Measurements from ENCODE around the gene RPL18A.
A peak's percentile ranks its signal among the peaks of the same experiment; 100 is the strongest.

The RPL18A gene

DNA sequence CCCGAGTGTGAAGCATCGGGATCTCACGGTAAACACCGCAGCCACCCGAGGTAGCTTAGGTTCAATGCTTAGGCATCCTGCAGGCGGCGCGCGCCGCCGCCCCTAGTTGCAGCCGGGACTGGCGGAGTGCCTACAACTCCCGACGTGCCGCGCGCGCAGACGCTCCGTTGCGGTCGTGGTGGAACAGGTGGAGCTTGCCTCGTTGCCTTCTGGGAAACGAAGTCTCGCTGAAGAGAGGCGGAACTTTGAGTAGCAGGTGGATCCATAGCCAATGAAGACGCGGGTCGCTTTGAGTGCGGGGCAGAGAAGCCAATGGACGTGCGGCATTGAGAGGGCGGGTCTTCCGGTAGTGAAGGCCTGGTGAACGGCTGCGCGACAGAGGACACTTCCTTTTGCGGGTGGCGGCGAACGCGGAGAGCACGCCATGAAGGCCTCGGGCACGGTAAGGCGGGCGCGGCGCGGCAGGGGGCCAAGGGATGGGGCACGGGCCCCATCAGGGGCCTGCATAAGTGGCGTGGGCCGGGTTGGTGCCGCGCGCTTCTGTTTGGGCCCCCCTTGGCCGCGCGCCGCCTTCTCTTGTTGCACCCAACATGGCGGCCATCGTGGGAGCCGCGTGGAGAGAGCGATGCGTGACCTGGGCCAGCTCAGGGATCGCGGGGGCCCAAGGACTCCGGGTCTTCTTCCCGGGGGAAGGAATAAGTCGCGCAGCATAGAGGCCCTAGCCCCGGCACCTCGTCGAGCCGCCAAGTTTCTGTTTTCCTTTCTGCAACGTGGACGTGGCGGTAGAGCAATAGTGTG, at the start of gene RPL18A:
TSS of gene RPL18A (plus strand) at position 378 of the 798 bp plus-strand sequence. CDS start at position 425, 47 bp downstream.
- DNase-seq: peak; percentile 99

DNA sequence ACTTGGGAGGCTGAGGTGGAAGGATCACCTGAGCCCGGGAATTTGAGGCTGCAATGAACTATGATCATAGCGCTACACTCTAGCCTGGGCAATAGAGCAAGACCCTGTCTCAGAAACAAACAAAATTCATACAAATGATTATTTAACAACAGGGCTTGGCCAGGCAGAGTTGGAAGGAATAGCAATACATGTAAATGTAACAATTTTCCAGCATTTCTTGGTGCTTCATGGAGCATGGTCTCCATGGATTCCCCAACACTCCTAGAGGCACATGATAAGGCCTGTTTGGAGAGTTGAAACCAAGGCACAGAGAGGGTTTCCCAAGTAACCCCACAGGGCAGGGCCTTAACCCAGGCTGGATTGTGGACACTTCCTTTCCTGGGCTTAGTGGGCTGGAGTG, 48.6 kb upstream of the RPL18A start:
- no peak for DNase-seq

DNA sequence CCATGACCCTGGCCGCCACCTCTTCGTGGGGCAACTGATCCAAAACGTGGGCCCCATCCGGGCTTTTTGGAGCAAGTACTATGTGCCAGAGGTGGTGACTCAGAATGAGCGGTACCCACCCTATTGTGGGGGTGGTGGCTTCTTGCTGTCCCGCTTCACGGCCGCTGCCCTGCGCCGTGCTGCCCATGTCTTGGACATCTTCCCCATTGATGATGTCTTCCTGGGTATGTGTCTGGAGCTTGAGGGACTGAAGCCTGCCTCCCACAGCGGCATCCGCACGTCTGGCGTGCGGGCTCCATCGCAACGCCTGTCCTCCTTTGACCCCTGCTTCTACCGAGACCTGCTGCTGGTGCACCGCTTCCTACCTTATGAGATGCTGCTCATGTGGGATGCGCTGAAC, 48.0 kb upstream of the RPL18A start:
- DNase-seq: no peak

DNA sequence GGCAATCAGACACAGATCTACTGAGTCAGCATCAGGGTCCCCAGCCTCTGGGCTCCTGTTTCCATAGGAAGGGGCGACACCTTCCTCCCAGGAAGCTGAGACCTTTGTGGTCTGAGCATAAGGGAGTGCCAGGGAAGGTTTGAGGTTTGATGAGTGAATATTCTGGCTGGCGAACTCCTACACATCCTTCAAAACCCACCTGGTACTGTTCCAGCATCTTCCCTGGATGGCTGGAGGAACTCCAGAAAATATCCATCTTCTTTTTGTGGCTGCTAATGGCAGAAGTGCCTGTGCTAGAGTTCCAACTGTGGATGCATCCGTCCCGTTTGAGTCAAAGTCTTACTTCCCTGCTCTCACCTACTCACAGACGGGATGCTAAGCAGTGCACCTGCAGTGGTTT, 47.6 kb upstream of the RPL18A start:
- DNase-seq: no peak

DNA sequence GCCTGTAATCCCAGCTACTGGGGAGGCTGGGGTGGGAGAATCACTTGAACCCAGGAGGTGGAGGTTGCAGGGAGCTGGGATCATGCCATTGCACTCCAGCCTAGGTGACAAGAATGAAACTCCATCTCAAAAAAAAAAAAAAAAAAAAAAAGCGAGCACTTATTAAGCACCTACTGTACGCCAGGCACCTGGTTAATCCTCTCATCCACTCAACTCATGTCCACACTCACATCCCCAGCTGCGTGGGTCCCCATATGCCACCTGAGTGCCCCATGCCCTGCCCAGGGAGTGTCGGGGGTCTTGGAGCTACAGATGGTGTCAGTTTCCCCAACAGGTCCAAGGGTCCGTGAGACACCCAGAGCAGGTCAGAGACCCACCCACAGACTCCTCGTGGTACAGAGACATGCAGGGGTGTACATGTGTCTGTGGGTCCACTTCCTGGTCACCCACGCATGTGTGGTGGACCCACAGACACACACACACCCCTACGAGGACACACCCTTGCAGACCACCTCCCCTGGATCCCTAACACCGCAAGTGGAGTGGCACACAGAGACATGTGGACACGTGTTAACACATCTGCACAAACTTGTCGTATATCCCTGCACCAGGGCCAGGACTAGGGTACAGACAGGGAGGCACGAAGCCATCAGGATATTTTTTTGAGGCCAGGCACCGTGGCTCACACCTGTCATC, 41.9 kb upstream of the RPL18A start:
- DNase-seq: no peak

DNA sequence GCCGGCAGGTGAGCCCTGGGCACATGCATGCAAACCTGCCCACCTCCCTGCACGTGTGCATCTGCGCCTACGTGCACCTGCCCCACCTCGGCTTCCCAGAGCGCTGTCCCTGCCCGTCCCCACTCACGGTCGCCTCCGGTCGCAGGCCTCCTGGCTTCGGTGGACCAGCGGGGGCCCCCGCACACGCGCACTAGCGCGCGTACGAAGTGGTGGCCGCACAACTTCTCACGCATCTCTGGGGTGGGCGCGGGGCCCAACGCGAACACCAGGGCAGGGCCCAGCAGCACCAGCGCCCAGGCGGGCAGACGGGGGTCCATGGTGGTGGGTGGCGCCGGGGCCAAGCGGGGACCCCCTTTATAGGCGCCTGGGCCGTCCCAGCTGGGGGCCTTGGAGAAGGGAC, 38.5 kb upstream of the RPL18A start, which contains the start of gene INSL3:
TSS of gene INSL3 (minus strand) at position 330 of the 400 bp plus-strand sequence. CDS start at position 317, 13 bp downstream.
- DNase-seq: no peak

DNA sequence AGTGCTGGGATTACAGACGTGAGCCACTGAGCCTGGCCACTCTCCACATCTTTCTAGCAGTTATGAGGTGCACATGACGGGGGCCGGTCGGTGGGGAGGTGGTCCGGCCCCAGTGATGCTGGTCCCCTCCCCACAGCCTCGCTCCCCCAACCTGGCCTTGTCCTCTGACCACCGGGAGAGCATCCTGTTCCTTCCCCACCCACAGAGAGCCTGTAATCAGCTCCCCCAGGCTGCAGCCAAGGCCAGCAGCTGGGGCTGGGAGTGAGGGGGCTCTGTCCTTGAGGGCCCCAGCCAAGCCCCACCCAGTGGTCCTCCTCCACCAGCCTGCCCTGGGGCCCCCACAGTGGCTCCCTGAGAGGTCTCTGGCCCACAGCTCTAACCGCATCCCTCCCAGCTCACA, 35.4 kb upstream of the RPL18A start:
- no peak for DNase-seq

DNA sequence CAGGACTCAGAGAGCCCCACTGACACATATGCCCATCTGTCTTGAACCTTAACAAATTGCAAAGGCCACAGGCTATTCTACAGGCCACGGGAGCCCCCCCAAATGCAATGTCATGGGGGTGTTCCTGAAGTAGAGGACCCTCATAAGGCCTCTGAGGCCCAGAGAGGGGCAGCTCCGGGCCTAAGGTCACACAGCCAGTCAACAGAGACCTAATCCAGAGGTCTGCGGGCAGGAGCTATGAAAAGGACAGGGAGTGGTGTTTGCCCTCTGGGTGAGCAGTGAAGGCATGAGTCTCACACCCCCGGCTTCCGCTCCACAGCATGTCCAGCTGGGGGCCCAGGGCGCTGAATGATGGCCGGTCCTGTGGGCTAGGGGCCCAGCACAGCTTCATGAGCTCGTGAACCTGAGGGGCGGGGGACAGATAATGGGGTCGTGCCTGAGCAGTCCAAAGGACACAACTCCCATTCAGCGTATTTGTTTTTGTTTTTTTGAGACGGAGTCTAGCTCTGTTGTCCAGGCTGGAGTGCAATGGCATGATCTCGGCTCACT, 33.1 kb upstream of the RPL18A start:
- no peak for DNase-seq

DNA sequence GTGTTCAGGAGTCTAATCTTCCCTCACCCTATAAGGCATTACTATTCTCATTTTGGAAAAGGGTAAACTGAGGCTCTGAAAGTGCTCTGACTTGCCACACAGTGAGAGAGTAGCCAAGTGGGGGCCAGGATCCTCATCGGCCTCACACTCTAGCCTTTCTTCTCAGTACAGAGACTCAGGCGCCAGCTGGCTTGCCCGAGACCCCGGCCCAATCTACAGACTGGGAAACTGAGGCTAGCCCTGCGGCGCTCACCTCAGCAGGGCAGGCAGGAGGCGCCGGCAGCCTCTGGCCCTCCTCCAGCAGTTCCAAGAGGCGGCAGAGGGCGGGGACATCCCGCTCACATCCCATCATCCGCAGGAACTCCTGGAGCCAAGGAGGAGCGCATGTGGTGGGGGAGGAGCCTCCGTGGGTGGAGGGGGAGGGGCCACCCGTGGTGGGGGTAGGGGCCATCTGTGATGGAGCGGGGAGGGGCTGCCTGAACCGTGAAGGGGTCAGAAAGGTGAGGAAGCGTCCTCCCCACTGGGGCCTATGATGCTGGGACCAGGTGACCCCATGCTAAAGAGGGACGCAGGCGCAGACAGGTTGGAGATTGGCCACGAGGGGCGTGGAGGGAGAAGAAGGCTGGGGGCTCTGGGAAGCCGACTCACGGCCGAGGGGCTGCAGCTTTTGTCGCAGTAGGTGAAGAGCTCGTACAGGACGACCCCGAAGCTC, 29.7 kb upstream of the RPL18A start:
- peak; percentile 88 for DNase-seq

DNA sequence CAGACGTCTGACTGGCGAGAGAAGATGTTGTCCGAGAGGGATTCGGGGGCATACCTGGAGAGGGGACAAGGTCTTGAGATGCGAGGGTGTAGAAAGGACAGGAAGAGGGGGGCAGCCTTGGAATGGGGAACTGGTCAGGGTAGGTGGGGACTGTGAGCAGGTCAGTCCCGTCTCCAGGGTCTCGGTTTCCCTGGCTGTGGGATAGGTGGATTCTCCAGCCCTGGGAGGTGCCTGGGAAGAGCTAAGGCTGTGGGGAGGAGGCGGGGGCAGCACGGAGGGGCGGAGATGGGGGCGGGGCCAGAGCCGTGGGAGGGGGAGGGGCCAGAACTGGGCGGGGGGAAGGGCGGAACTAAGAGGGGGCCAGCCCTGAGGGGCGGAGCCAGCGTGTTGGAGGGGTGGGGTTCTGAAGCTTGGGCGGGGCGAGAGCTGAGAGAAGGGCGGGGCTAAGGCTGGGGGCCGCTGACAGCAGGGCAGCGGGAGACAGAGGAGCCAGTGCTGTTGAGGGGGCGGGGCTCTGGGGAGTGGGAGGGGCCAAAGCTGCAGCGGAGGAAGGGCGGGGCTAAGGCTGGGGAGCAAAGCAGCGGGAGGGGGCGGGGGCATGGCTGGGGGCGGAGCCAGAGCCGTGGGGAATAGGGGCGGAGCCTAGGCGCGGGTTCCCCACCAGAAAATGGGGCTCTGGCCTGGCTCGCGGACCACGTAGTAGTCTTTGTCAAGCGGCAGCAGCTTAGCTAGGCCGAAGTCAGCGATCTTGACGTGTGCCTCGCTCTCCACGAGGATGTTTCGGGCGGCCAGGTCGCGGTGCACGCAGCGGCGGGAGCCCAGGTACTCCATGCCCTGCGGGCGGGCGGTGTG, 28.9 kb upstream of the RPL18A start:
- peak; percentile 93 for DNase-seq

DNA sequence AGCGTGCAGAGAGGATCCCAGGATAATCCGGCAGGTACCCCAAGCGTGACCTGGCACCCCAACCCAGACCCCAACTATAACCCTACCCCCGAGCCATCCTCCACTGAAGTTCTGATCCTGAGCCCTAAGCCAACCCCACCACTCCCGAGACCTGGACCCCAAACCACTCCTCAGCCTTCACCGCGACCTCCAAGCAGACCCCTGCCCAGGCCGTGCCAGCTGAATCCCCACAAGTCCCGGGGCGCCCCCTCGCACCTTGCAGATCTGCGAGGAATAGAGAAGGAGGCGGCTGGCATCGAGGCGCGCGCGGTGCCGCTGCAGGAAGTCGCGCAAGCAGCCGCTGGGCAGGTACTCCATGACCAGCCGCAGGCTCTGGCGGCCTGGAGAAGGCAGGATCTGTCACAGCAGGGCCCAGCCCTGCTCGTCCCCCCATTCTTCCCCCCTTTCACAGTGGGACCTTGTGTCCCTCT, 28.3 kb upstream of the RPL18A start:
- peak; percentile 72 for DNase-seq

DNA sequence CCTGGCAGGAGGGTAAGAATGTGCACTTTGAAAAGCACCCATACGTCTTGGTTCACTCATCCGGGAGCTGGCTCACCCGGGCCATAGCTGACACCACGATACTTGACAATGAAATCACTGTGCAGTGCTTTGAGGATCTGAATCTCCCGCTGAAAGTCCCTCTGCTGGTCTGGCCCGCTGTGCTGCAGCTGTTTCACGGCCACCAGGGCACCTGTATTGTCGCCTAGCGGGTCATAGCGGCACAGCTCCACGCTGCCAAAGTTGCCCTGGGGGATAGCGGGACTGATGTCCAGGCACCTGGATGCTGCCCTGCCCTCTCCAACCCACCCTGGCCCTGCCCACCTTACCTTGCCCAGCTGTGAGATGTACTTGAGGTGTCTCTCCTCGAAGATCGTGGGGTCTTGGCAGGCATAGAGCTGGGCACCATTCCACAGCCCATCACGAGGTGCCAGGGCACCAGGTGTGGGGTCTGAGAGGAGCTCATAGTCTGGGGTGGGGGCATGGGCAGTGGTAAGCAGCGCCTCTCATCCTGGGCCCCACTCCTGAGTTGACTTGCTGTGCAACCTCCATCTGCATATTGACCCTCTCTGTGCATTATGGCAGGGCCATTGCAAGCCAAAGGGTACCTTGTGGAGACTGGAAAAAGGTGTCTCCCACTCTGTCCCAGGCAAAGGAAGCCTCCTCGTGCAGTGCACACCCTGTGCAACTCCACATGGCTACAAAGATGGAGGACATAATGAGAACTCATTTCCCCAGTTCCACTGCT, 27.1 kb upstream of the RPL18A start:
- DNase-seq: no peak

DNA sequence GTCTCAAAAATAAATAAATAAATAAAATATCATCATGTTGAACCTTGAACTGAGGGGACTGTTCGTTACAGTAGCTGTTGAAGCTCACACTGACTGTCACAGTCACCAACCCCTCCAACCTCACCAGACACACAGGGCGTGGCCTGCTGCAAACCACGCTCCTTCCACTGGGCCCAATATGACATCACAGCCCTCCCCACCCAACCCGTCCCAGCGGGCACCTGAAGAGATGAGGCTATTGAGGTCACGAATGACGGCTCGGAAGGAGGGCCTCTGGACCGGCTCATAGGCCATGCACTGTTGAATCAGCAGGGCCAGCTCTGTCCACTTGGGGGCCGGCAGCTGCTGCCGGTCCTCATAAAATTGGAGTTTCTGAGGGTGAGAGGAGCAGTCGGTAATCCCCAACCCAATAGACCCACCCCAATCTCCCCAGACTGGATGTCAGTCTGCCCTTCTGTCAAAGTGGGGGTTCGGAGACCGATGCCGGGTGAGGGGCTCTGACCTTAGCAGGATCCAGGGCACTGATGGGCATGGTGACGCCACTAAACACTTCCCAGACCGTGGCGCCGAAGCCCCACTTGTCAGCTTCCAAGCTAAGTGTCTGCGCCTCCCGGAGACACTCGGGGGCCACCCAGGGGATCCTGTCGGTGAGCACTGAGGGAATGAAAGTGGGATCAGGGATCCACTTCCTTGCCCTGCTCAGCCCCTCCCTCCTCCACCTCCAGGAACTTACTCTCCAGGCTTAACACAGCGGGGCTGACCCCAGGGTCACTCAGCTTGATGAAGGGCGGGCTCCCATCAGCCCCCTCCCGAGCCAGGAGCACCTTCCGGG, 25.1 kb upstream of the RPL18A start:
- DNase-seq: no peak

DNA sequence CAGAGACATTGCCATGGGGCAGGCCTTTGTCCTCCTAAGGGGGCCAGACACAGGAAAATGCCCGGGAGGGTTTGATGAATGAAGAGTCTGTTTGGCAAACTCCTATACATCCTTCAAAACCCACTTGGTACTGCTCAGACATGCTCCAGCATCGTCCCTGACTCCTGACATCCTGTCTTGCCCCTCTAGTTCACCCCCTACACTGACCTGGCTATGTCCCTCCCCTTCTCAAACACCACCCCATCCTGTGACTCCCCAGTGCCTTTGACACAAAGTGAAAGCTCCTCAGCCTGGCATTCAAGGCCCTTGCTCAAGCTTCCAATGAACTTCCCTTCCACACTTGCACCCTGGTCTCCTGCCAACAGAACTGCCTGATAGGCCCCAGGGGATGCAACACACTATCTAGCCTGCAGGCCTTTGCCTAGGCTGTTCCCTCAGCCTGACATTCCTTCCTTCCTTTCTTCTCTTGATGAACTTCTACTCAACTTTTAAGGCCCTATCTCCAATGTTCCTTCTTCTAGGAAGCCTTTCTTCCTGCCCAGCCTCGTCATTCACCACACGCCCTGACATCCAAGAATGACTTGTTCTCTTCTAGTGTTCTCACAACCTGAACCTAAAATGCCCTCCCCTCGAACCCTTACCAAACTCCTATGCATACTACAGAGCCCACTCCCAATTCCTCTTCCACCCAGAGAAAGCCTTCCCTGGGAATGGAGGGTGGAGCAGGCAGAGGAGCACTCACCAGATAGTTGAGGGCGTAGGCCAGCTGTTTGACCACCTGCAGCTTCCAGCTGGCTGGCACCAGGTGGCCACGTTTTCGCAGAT, 24.3 kb upstream of the RPL18A start:
- DNase-seq: peak; percentile 64

DNA sequence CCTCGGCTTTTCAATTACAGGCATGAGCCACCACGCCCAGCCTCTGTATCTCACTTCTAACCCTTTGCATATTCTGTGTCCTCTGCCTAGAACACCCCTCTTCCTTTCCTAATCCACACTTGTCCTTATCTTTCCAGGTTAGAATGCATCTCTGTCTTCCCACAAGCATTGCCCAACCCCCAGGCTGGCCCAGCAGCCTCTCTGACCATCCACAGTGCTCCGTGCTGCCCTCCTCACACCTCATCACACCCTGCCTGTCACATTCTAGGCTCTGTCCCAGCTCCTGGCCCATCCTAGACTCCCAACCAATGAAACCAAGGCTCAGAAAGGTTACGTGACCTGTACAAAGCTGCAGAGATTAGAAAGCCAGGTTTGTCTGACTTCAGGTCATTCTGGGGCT, 23.2 kb upstream of the RPL18A start:
- no peak for DNase-seq

DNA sequence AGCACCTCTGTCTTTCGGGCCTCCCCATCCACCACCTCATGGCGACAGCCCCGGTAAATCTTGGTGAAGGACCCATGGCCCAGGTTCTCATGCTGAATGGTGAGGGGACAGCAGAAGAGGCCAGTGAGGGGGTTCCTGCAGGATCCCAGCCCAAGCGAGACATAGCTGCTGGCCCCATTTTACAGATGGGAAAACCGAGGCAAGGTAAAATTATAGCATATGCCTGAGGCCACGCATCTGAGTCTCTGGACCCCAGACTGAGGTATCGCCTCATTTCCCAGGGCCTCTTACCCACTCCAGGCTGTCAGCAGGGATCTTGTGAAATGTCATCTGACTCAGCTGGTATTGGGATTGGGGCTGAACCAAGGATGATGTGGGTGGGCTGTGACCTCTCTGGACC, 21.7 kb upstream of the RPL18A start:
- no peak for DNase-seq

DNA sequence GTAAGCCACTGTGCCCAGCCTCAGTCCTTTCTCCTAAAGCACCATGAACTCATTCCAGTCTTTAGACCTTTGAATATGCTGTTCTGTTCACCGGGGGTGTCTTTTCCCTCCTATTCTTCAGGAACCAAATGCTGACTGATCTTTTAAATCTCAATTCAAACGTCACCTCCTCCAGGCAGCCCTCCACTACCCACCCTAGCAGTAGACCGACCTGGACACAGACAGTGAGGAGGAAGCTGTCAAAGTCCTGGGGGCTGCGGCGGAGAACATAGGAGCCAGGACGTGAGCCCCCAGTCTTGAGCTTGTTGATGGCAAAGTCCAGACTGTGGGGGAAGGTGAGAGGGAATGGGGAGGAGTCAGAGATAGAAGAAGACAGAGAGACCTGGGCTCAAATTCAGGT, 19.7 kb upstream of the RPL18A start:
- DNase-seq: no peak

DNA sequence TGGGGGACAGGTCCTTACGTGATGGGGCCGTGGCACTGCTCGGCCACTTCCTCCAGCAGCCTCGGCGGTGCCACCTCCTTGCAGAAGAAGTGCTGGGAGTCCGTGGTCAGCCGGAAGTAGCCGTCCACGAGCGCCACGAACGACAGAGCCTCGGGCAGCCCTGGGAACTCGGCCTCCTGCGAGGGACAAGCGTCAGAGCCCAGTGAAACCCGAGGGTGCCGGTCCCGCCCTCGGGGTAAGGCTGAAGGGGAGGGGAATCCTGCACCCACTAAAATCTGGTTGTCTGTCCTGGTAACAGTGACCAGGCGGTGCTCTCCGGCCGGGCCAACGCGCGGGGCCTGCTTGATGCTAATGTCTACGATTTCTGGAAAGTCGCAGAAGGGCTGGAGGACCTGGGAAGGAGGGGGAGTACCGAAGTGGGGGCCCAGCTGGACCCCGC, 18.3 kb upstream of the RPL18A start:
- peak; percentile 79 for DNase-seq

All from DMS53 (cell line).